IMR-90 (cell line): ENCODE results near the gene MAGI1. TPM values are rescaled to one million over a fixed set of nuclear protein-coding genes. Genes with fewer than 3 reads are reported as not detected.
"Not testable (repeated sequence)": the region's sequence is repeated elsewhere in the genome, so short reads cannot be mapped to it uniquely, and the experiment has no call there.

Experiments used
- ATAC-seq: fragments of 200-7000 bp; cut with Tn5 transposase; 2 replicates; pipeline ENCODE4 v1.9.1; 2020; ENCODE audit warnings: low read depth, mild to moderate bottlenecking, moderate library complexity
- BruUV-seq: library from RNA; stranded (reverse); fragments of 400-500 nt; replicated peaks from 2 replicates; lab custom pipeline; 2021; lab: Mats Ljungman, UMichigan
- CTCF ChIA-PET: fragments of 300-600 bp; formaldehyde crosslinking; extraction: SDS; loops from one replicate; lab custom pipeline; 2021; ENCODE audit warnings: antibody characterized with exemption; lab: Yijun Ruan, JAX
- POLR2A ChIA-PET: fragments of 300-600 bp; sonication (Branson Sonifier 250); formaldehyde crosslinking; loops from one replicate; lab custom pipeline; 2022; ENCODE audit warnings: antibody characterized with exemption; ENCODE audit not compliant: unreplicated experiment; lab: Charles Lee
- DNase-seq: peaks from one replicate; pipeline ENCODE4 v3.0.0; 2013
- H2AFZ ChIP-seq: replicated peaks from 2 replicates; pipeline ENCODE3; 2013; ENCODE audit warnings: low read length, mild to moderate bottlenecking; ENCODE audit not compliant: poor library complexity
- H2AK5ac ChIP-seq: 2 replicates; pipeline ENCODE4 v1.6.1; 2013; ENCODE audit warnings: low read depth, low read length, inconsistent platforms
- H2AK9ac ChIP-seq: replicated peaks from 2 replicates; pipeline ENCODE3; 2013; ENCODE audit warnings: mild to moderate bottlenecking, low read depth, low read length, moderate library complexity; ENCODE audit not compliant: poor library complexity
- H2BK120ac ChIP-seq: 2 replicates; pipeline ENCODE4 v1.6.1; 2013; ENCODE audit warnings: low read depth, low read length, inconsistent platforms
- H2BK15ac ChIP-seq: 3 replicates; pipeline ENCODE4 v1.6.1; 2013; ENCODE audit warnings: low read depth, low read length, inconsistent platforms
- H2BK20ac ChIP-seq: 2 replicates; pipeline ENCODE4 v1.6.1; 2013; ENCODE audit warnings: low read depth, mild to moderate bottlenecking, inconsistent platforms, low read length, moderate library complexity
- H2BK5ac ChIP-seq: 2 replicates; pipeline ENCODE4 v1.6.1; 2013; ENCODE audit warnings: mild to moderate bottlenecking, low read depth, low read length, inconsistent platforms; ENCODE audit not compliant: poor library complexity, severe bottlenecking
- H3K14ac ChIP-seq: replicated peaks from 2 replicates; pipeline ENCODE4 v1.6.1; 2013; ENCODE audit warnings: low read depth, low read length, inconsistent platforms
- H3K18ac ChIP-seq: 2 replicates; pipeline ENCODE4 v1.6.1; 2013; ENCODE audit warnings: low read depth, low read length, control low read depth
- H3K23ac ChIP-seq: 2 replicates; pipeline ENCODE4 v1.6.1; 2013; ENCODE audit warnings: low read depth, low read length, inconsistent platforms
- H3K27ac ChIP-seq: 2 replicates; pipeline ENCODE4 v1.5.1; 2013; ENCODE audit warnings: mild to moderate bottlenecking, control low read depth, low read length; ENCODE audit not compliant: insufficient read depth
- H3K27me3 ChIP-seq: 2 replicates; pipeline ENCODE4 v1.6.1; 2013; ENCODE audit warnings: low read length; ENCODE audit not compliant: control insufficient read depth, insufficient read depth
- H3K36me3 ChIP-seq: 2 replicates; pipeline ENCODE4 v1.6.1; 2013; ENCODE audit warnings: low read length, mixed read lengths; ENCODE audit not compliant: control insufficient read depth, insufficient read depth
- H3K4ac ChIP-seq: 2 replicates; pipeline ENCODE4 v1.6.1; 2013; ENCODE audit warnings: low read depth, low read length, inconsistent platforms
- H3K4me1 ChIP-seq: 2 replicates; pipeline ENCODE4 v1.6.1; 2013; ENCODE audit warnings: low read length, mixed read lengths; ENCODE audit not compliant: control insufficient read depth, insufficient read depth
- H3K4me2 ChIP-seq: 2 replicates; pipeline ENCODE4 v1.6.1; 2013; ENCODE audit warnings: low read depth, mild to moderate bottlenecking, control low read depth, low read length, moderate library complexity
- H3K4me3 ChIP-seq: 2 replicates; pipeline ENCODE4 v1.5.1; 2013; ENCODE audit warnings: low read depth, mild to moderate bottlenecking, control low read depth, low read length, moderate library complexity; ENCODE audit not compliant: insufficient read depth
- H3K56ac ChIP-seq: 2 replicates; pipeline ENCODE4 v1.6.1; 2013; ENCODE audit warnings: low read length, inconsistent platforms; ENCODE audit not compliant: insufficient read depth; ENCODE audit errors: extremely low read depth
- H3K79me1 ChIP-seq, 2 experiments: 2 replicates each; pipeline ENCODE4 v1.6.1; 2013; ENCODE audit warnings: low read length in 2 of 2, inconsistent platforms in 1 of 2, low read depth in 1 of 2
- H3K9ac ChIP-seq: 2 replicates; pipeline ENCODE4 v1.6.1; 2013; ENCODE audit warnings: low read depth, low read length, control low read depth
- H3K9me1 ChIP-seq: 2 replicates; pipeline ENCODE4 v1.6.1; 2013; ENCODE audit warnings: low read length, inconsistent platforms; ENCODE audit not compliant: insufficient read depth
- H3K9me3 ChIP-seq: 2 replicates; pipeline ENCODE4 v1.6.1; 2013; ENCODE audit warnings: low read length; ENCODE audit not compliant: control insufficient read depth, insufficient read depth
- H4K20me1 ChIP-seq: 2 replicates; pipeline ENCODE4 v1.6.1; 2013; ENCODE audit warnings: low read length, inconsistent platforms; ENCODE audit not compliant: insufficient read depth
- H4K5ac ChIP-seq: 2 replicates; pipeline ENCODE4 v1.6.1; 2013; ENCODE audit warnings: mild to moderate bottlenecking, low read depth, low read length, control low read depth
- H4K8ac ChIP-seq, 2 experiments: 2 replicates each; pipeline ENCODE4 v1.6.1; 2013; ENCODE audit warnings: low read depth in 2 of 2, low read length in 2 of 2, control low read depth in 1 of 2, inconsistent platforms in 1 of 2
- H4K91ac ChIP-seq: 2 replicates; pipeline ENCODE4 v1.6.1; 2013; ENCODE audit warnings: low read depth, low read length, inconsistent platforms; ENCODE audit not compliant: insufficient read depth
- BHLHE40 ChIP-seq: fragments of 150-350 bp; IDR thresholded peaks from 2 replicates; pipeline ENCODE4 v1.6.1; 2016; ENCODE audit warnings: mild to moderate bottlenecking, low read depth, low read length
- CEBPB ChIP-seq: IDR thresholded peaks from 2 replicates; pipeline ENCODE4 v1.6.1; 2012; ENCODE audit warnings: low read depth, low read length, improper control_type of control experiment
- WGBS, 2 experiments: methylation state at CpG; one replicate each; pipeline versions ENCODE4 v1.1.5 to v1.1.7; 2013; ENCODE audit warnings: missing lambda C conversion rate in 2 of 2; ENCODE audit not compliant: insufficient read length in 1 of 2; ENCODE audit errors: extremely low coverage in 2 of 2; 5-methylcytosine and 5-hydroxymethylcytosine counted together
- dilution Hi-C: fragments of 300-500 bp; cut with HindIII; formaldehyde crosslinking; loops from one replicate; pipeline ENCODE4 v1.14.3; 2018; ENCODE audit warnings: low sequenced_read_pairs; ENCODE audit not compliant: unreplicated experiment
- in situ Hi-C: fragments of 300-500 bp; cut with MboI; formaldehyde crosslinking; loops from 3 replicates; pipeline ENCODE4 v1.14.3; 2019; ENCODE audit warnings: low sequenced_read_pairs, inconsistent platforms, mixed read lengths
- intact Hi-C: fragments of 100-400 bp; cut with micrococcal nuclease; formaldehyde crosslinking; loops from 2 replicates; pipeline ENCODE4 v1.10.0; 2022
- polyA plus RNA-seq, 3 experiments: library from polyadenylated mRNA; depleted of rRNA; stranded (reverse); fragments of >200 nt; gene quantifications; 2 replicates each; pipeline ENCODE4 v1.2.3, GENCODE V29; 2012; ENCODE audit warnings: low replicate concordance in 1 of 3
- total RNA-seq: library from RNA; depleted of rRNA; stranded (reverse); fragments of >200 nt; gene quantifications from 2 replicates; pipeline ENCODE4 v1.2.3, GENCODE V29; 2012

MAGI1 gene
- total and polyA plus RNA-seq, 2 of the 4 experiments (the other 2 are of a cell fraction) = 14.5 to 24.2 TPM

DNA sequence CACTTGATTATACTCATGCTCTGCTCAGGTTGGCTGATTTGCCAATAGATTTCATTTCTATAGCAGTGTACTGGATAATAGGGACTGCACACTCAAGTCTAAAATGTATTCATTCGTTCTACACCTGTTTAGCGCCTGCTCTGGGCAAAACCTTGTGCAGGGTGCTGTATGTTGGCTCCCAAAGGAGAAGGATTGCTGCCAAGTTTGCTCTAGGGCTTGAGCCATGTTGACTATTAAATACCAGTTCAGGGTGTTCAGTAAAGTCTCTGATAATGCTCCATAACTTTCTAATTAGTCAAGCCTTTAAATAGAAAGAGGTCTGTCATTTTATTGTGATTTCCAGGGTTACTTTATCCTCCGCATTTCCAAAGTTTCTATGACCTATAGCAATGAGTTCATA is 470.2 kb downstream of the MAGI1 start:
- intact Hi-C loops = no loop called here
- no peak for ATAC-seq

DNA sequence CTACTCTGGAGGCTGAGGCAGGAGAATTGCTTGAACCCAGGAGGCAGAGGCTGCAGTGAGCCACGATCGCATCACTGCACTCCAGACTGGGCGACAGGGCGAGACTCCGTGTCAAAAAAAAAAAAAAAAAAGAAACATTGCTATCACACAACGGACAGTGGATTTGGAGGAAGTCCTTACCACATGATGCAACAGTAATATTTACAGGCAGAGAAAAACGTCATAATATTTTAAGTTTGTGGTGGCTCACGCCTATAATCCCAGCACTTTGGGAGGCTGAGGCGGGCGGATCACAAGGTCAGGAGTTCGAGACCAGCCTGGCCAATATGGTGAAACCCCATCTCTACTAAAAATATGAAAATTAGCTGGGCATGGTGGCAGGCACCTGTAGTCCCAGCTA is 473.0 kb downstream of the MAGI1 start:
- H3K18ac ChIP-seq, dilution Hi-C loops, H3K9me3 ChIP-seq, H3K56ac ChIP-seq, H3K36me3 ChIP-seq, H2BK120ac ChIP-seq, H4K20me1 ChIP-seq, H2AK9ac ChIP-seq, H2AFZ ChIP-seq, H3K9me1 ChIP-seq, H2BK20ac ChIP-seq, H3K27me3 ChIP-seq, H4K91ac ChIP-seq, H4K8ac ChIP-seq, ATAC-seq, H3K4me1 ChIP-seq, intact Hi-C loops, H3K23ac ChIP-seq, H2BK15ac ChIP-seq, DNase-seq, BruUV-seq, H2AK5ac ChIP-seq, H3K4me3 ChIP-seq, H3K9ac ChIP-seq, POLR2A ChIA-PET, H2BK5ac ChIP-seq, H3K4me2 ChIP-seq, in situ Hi-C loops, H3K4ac ChIP-seq, H4K5ac ChIP-seq, H3K14ac ChIP-seq, H3K27ac ChIP-seq: not testable (repeated sequence)
- WGBS, 2 experiments = no CpG with 5 or more reads among the region's 11 CpGs
- CTCF ChIA-PET = interaction anchor here (0.6 kb wide), 1 partner anchor 1234 kb away, joined by 3 read pairs; no protein-coding TSS in a partner anchor
- H3K79me1 ChIP-seq = peaks cover 24 to 43% of the 10 kb centered on the region in 2 experiments

More for the DNA sequence above, 470.2 kb downstream of the MAGI1 start:
- TF ChIP-seq BHLHE40 (no peak), CEBPB (no peak)
- Histone ChIP-seq H2AK9ac (no peak overlapping the region), H3K9me1 (peaks cover 5% of the 10 kb centered on the region; the same call in 1 of the 2 replicates), H3K18ac (no peak overlapping the region), H3K27me3 (no peaks in the 10 kb centered on the region), H4K5ac (no peak overlapping the region), H3K4me1 (peaks cover 7% of the 10 kb centered on the region), H2BK5ac (no peak overlapping the region), H4K20me1 (no peaks in the 10 kb centered on the region), H3K4ac (no peak overlapping the region), H3K56ac (no peak overlapping the region), H2BK15ac (no peak overlapping the region), H2BK120ac (no peak overlapping the region), H3K9me3 (no peaks in the 10 kb centered on the region), H3K14ac (no peak overlapping the region), H3K4me3 (no peak overlapping the region), H3K36me3 (no peaks in the 10 kb centered on the region), H3K27ac (no peak overlapping the region), H3K9ac (no peak overlapping the region), H3K23ac (no peak overlapping the region), H3K79me1 (peaks cover 19 to 50% of the 10 kb centered on the region in 2 experiments), H4K91ac (no peak overlapping the region), H2AFZ (no peak overlapping the region), H3K4me2 (no peak overlapping the region), H2BK20ac (no peak overlapping the region), H4K8ac (no peak overlapping the region), H2AK5ac (no peak overlapping the region)
- CTCF ChIA-PET = no interaction called here
- in situ Hi-C loops = no loop called here
- no CpG with 5 or more reads among the region's 3 CpGs for WGBS, 2 experiments
- DNase-seq = no peak
- BruUV-seq = no TSS peak
- POLR2A ChIA-PET = no interaction called here
- dilution Hi-C loops = no loop called here
